ENCODE data around the gene FBXW8.

Gene FBXW8

DNA sequence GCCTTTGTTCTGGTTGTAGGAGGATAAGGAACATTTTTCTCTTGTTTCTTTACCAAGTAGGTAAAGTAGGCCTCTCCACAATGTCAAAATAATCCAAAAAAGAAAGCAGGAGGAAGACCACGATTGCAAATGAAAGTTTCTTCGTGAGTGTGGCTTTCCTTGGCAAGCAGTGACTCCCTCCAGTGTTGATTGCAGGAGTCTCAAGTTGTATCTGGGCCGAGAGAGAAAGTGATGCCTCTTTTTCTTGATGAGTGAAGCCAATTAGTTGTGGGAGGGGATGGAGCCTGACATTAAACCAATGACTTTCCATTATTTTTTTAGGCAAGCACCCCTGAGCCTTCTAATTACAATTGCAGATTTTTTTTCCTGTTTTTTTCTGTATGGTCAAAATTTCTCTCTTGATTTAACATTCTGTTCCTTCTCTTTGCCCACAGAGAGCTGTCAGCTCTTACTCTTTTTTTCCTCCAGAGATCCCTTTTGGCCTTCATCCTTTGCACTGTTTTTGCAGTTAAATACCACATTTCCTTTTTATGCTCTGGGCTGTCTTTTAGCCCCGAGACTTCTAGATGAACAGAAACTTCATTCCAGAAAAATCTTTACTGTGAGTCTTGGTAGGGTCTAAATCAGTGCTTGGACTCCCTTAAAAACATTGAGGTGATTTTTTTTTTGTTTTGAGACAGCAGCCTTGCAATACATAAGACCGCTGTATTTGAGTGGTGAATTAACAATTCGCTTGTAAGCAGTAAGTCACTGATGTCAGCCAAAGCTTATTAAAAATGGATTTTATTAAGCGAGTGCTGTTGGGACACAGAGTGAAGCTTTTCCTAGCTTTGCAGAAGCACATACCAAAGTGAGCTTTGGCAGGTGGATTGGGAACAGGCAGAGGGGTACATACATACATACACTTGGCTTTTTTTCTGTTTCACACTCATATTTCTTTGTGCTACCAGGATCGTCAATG is 15.8 kb downstream of the FBXW8 start:
- no peak for DNase-seq

DNA sequence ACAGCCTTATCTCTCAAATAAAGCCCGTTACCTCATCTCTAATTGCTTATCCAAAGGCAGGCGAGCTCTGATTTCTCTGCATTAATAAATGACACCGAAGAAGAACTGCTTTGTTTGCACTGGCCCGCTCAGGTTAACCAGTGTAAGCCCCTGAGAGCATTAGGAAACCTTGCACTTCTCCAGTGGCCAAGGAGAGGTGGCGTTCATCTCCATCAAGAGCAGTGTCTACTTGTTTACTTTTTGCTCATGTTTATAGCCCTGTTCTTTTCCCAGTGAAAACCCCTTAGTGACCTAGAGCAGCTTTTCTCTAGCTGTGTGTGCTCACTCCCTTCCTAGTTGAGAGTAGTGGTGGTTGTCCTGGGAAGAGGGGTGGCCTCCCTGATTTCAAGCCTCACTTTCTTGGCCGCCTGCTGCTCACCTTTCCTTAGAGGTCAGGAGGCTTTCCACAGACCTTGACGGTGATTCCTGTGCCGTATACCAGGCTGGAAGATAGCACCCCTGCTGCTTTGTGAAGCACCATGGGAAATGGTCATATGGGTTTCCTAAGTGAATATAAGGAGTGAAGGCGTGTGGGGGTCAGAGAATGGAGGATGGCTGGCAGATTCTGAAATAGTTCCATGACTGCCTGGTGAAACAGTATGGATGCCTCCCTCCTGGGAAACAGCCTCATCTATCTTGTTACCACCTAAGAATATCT is 16.6 kb downstream of the FBXW8 start:
- no peak for DNase-seq

DNA sequence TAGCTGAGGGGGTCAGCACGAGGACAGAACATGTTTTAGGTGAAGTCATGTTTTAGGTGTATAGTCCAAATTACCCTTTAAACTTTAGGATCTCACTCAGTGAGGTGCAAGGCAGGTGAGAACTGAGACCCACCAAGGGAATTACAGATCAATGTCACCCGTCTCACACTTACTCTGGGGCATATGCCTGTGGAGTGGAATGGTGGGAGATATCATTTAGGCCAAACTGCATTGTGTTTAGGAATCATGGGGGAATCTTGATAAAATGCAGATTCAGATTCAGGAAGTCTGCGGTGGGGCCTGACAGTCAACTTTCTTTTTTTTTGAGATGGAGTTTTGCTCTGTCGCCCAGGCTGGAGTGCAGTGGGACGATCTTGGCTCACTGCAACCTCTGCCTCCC is 17.8 kb downstream of the FBXW8 start:
- no peak for DNase-seq

DNA sequence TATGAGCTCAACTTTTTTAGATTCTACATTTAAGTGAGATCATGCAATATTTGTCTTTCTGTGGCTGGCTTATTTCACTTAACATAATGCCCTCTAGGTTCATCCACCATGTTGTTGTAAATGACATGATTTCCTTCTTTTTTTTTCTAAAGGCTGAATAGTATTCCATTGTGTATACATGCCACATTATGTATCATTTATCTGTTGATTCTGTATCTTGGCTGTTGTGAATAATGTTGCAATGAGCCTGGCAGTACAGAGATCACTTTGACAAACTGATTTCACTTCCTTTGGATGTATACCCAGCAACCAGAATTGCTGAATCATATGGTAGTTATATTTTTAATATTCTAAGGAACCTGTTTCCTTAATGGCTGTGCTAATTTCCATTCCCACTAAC is 19.1 kb downstream of the FBXW8 start:
- DNase-seq: no peak

DNA sequence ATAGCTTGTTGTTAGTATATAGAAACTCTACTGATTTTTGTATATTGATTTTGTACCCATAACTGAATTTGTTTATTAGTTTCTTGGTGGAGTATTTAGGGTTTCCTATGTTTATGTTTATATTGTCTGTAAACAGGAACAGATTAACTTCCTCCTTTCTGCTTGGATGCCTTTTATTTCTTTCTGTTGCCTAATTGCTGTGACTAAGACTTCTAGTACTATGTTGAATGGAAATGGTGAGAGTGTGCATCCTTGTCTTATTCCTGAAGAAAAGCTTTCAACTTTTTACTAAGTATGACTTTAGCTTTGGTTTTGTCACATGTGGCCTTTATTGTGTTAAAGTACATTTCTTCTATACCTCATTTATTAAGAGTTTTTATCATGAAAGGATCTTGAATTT is 20.9 kb downstream of the FBXW8 start:
- no peak for DNase-seq

DNA sequence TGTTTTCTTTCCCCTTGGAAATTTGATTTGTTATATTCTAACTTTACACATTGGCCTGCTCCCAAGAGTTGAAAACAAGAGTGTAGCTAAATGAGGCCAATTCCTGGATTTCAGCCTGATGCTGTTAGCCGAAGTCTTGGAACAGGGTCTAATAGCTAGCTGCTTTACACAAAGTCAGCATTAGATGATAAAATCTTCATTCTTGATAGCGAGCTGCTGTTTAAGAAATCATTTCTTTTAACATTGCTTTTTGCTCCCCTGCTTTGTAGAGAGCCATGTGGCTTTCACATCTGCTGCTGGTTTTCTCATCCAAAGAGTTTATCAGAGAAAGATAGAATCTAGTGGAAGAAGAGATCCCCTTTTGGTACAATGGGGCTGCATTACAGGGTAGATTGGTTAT is 22.3 kb downstream of the FBXW8 start:
- no peak for DNase-seq

DNA sequence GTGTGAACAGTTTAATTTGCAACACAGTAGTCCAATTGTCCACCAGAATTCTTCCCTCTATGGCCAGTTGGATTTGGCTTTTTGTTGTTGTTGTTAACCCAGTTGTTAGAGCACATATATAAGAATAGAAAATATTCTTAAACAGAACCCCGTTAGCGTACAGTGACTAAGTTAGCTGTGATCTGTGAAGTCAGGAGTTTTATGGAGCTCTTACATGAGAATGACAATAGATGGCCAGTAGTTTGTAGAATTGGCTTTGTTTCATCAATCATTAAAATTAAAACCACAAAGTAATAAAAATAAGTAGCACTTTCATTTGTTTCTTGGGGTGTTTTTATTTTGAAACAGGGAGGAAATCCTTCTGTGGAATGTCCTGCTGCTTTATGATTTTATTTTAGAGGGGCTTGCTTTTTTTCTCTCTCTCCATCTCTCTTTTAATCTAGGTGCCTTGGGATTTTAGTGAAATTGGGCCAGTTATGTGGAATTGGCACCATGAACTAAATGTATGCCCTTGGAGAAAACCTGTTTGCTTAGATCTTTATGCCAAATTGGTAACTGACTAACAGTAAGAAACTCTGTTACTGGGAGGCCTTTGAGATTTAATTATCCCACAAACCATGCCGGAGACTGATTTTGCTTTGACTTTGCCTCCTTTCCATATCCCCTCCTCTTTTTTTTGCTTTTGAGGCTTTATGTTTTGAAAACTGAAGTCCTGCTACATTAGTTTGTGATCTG is 22.9 kb downstream of the FBXW8 start:
- no peak for DNase-seq

DNA sequence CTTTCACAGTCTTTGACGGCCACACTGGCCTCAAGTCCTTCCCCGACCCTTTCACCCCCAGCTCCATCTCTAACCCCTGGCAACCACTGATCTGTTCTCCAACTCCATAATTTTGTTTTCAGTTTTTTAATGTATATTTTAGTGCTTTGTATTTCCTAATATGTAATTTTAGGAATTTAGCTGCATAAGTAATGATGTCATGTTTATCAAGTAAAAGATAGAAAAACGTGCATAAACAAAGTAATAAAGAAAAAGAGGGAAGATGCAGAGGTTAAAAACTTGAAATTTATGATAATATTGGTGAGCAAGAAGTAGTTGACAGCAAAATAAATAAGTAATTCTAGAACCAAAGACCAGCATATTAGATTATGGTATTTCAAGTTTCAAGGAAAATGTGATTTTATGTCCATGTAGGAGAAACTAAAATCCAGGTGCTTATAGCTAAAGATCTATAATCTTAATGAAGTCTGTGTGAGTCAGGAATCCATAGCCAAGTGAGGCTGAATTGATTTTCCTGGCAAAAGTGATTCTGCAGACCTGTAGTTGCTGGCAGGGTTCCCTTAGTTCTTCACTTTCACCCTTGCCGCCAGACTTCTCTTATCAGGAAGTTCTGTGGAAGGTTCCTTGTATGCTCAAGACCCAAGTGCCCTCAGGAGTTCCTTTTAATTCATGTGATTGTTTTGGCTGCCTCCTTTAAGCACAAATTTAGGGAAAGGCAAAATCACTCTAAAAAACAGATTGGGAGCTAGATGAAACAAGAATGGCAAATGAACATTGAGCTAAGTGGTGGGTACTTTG is 24.4 kb downstream of the FBXW8 start:
- DNase-seq: no peak

DNA sequence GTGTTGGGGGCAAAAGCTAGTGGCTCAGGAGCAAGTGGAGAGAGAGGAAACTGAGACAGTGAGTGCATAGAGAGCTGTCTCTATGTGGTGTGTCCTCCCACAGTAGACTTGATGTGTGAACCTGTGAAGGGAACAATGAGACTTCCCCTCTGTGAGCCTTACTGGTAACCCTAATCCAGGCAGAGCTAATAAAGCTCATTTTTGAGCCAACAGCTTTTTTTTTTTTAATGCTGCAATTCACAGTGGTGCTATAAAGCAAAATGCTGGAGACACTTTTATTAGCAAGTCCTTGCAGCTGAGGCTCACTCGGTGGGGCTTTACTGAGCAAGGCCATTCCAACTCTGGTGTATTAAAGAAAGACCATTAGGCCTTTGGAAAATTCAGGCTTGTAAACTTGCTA is 26.9 kb downstream of the FBXW8 start:
- no peak for DNase-seq

DNA sequence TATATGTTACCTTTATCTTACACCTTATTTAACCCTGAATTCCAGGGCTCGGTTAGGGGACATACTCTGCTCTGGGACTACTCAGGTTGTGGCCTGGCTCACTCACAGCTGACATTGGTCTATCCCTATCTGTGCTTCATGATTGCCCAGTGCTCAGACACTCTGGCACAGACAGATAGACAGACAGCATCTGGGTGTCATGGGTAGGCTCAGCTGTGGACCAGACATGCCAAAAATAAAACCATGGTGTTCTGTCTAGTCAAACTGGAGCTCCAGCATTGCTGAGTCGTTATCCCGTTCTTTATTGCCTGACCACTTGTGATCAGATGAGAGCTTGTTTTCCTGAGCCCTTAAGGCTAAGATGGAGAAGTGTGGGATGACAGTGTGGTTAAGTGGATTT is 29.0 kb downstream of the FBXW8 start:
- DNase-seq: no peak

DNA sequence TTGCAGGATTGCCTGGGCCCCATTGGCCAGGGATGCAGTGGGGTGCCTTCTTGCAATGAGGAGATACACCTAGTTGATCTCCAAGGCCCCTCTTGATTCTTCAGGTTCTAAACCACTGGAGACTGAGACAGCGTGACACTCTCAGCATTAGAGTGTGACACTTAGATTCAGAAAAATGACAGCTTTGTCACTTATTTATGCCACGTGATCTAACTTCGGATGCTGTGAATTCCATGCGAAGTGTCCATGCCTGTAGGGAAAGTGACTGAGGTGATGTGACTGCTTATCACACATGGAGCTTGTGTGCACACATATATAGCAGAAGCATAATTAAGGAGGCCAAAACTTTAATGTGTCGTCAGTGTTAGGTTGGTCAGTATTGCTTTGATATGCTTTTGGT is 30.4 kb downstream of the FBXW8 start:
- no peak for DNase-seq

DNA sequence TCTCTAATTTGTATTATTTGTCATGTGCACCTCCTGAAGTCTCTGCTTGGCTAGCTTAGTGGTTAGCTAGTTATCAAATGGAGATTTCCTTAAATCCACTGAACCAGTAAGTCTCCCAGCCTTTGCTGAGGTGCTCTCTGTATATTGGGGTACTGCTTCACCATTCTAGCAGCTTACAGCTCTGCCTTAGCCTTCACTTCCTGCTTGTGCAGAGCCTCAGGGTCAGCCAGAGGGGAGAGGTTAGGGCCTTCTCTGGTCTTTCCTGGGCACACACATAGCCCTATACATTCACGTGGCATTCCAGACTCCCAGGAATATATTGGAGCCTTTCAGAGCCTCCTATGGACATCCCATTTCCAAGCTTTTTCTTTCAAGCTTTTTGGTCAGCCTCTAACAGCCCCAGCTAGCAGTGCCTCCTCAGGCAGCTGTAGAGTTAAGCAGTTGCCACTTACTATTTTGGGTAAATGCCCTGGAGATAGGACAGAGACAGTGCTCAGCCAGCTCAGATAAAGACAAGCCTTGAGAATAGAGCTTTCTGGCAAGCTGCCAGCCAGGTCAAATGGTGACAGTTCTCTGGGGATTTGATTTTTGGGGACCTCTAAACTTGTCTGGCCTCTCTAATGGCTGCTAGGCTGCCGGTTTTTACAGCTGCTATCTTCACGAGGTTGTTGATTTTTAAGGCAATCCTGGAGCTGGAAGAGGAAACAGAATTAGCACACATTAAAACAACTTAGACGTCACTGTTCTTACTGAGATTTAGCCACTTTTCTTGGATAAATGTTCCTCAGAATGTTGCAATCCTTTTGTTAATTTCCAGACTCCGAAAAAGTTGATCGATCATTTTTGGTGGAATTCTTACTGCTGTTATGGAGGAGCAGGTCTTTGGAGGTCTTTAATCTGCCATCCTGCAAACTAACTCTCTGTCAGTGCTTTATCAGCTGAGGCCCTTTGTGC is 32.9 kb downstream of the FBXW8 start:
- no peak for DNase-seq

DNA sequence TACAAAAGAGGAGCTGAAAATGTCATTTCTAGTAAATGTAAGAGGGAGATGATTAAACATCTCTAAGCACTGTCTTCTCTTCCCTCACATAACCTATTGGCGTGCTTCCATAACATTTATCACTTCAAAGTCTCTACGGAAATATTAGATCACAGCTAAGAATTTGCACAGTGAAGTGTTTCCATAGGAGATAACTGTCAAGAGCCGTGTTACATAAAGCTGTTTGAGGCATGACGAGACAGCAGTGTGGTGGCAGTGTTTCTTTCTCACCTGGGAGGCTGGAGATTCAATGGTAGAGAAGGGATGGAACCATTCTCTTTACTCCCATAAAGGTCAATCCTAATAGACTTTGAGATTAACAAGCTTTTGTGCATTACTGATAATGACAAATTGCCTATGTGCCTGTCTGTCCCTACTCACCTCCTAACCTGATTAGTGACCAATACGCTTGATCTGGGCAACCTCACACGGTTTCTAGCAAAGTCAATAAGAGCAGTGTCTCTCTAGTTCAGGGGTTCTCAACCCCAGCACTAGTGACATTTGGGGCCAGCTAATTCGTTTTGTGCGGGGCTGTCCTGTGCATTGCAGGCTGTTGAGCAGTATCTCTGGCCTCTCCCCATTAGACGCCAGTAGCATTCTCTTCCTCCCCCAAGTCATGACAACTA is 35.3 kb downstream of the FBXW8 start:
- DNase-seq: no peak

DNA sequence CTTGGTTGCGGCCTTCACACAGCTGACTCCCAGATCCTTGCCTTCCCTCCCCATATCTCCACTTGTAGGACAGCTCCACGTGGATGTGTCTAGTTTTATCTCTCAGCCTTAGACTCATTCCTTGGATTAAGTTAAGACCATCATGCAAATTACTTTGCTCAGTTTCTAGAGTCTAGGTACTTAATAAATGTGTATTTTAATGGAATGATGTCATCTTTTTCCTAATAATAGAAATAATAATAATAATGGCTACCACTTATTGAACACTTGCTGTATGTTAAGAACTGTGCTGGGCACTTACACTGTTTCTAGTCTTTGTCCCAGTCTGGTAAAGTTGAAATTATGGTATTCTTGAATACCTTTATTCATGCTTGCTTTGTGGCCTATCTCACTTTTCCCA is 37.5 kb downstream of the FBXW8 start:
- DNase-seq: no peak

DNA sequence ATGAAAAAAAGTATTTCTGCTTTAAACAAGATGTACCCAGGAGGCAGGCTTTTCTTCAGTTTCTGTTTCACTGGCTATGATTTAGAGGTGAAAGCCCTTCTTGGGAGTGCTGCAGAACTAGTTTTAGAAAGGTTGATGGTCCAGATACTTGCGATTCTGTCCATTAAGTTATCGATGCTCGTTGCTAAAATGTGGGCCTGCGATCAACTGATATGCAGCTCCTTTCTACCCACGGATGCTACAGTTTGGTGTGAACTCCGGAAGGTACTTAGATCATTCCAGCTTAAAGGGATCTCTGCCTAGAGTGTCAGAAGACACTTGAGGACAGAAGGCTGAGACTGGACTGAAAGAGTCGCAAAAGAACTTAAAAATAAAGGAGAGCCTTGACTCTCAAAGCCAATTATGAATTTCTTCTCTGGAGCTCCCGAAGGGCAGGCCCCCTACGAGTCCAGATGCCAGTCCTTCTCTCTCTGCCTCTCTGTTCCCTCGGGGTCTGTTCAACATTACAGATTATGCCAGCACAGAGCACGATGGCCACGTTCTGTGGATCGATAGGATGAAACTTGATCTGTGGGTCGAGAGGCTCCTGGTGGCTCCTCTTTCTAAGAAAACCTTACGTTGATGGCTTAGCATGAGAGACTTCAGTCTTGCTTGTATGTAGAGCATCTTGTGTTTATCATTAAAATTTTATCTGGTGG is 40.0 kb downstream of the FBXW8 start:
- no peak for DNase-seq

DNA sequence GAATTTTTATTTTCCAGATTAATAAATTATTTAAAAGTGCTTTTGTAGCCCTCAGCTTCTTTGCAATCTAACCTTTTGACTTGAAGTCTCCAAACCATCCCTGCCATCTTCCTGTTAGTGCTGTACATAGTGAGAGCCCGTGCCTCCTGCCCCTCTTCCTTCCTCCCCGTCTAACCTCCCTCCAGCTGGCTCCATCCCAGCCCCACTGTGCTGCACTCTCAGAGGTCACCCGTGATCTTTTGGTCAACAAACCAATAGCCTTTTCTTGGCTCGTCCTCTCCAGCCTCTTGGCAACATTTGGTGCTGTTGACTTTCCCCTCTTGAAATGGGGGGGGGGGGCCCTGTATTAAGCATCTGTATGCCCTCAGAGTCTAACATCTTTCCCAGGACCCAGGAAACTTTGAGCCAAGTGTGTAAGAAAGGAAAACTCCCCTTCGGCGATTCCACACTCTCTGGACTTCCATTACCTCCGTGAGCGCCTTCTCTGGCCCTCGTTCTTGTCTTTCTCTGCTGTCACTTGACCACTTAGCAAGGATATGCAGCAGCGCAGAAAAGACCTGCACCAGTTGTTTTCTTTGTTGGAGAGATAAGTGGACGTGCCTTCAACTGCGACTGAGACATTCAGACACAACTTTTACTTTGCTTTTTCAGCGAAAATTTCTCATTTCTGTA is 44.1 kb downstream of the FBXW8 start:
- DNase-seq: no peak

DNA sequence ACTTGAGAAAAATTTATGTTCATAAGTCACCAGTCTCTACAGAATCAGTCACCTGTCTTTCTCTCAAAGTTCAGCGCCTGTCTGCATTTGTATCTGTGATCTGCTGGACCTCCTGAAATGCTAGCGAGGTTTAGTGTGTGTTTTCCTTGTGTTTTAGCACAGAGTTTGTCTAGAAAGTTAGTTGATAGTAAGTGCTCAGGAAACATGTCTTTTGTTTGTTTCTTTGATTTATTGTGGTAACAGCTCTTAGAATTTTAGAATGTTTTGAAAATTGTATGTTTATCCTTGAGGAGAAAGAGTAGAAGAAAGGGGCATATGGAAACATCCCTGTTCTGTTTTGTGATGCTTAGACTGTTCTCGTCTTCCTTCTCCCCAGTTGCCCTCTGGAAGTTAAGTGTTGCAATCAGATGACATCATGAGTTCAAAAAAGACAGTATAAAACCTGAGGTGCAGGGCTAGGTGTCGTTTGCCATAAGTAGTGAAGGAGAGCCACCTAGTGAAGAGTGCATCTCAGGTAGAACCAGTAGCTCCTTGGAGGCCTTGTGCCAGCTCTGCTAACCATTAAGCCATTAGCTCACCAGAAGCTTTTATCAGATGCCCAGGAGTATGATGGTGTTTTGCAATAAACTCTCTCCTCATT is 44.8 kb downstream of the FBXW8 start:
- no peak for DNase-seq

DNA sequence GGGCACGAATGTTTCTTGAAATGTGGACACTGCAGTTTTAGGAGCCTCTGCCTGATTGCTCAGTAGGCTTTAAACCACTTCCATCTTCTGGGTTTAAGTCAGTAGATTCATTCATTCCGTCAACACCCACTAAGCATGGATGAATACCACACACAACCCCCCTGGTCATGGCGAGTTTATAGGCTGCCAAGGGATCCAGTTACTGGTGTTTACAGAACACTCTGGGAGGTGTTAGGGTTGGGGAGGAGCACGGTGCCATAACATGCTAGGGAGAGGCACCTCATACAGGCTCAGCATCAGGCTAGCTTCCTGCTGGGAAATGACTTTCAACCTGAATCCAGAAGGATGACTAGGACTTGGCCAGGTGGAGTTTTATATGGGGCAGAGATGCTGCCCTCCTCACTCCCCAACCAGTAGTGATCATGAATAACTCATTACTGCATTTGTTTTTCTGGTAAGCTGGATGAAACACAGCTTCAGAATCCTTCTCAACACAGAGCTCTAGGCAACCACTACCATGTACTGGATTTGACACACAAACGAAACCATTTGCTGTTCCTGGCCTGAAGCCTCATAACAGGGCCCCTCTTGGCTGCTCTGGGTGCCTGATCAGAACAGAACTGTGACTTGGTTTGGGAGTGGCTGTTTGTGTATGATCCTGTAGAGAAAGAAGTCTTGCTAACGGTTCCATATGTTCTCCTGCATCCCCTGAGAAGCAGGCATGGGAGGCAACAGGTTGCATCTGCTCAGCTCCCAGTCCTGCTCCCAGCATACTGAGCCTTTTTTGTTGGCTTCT is 47.9 kb downstream of the FBXW8 start:
- DNase-seq: no peak

DNA sequence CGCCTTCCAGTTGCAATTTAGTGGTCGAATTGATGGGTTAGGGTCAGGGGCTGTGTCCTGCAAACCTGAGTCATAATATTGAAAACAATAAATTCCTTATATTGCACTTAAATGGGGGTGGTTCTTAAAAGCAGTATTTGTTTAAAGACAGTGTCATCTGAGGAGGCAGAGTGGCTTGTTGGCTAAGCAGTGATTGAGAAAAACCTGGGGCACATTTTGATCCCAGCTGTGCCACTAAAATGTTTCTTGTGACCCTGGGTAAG is 48.4 kb downstream of the FBXW8 start:
- DNase-seq: no peak
